ENCODE measurements around the gene HYLS1. TPM values are rescaled to one million over a fixed set of nuclear protein-coding genes. Genes with fewer than 3 reads are reported as not detected.

Gene HYLS1
- total and polyA plus RNA-seq, 9 donors: 2.2 to 8.8 (median 4.5) TPM

- no peak for TF ChIP-seq EP300 (IDR thresholded peaks at IDR 0.05)
- TF ChIP-seq CTCF (IDR thresholded peaks at IDR 0.05): no peak
- no peak for TF ChIP-seq POLR2A (IDR thresholded peaks at IDR 0.05)
- Histone ChIP-seq H3K36me3 (no peaks in the 10 kb centered on the region), H3K4me1 (ENCODE audit: insufficient read depth) (peaks cover 5% of the 10 kb centered on the region), H3K27ac (no peak overlapping the region), H3K9me3 (no peaks in the 10 kb centered on the region), H3K27me3 (no peaks in the 10 kb centered on the region), H3K4me3 (no peak overlapping the region)
- no peak for DNase-seq
- intact Hi-C loops (cut with DNase I): no loop called here
- 37 to 61% (median 54%) methylated on average over 3 of the region's 3 CpGs for WGBS, 3 donors
These were observed 3.1 kb downstream of the HYLS1 start for GRCh38 chr11:125890447-125891100.

GRCh38 chr11:125892071-125892470 is 4.6 kb downstream of the HYLS1 start:
- Histone ChIP-seq H3K36me3 (no peaks in the 10 kb centered on the region), H3K27me3 (no peaks in the 10 kb centered on the region), H3K4me1 (ENCODE audit: insufficient read depth) (peaks cover 3% of the 10 kb centered on the region), H3K9me3 (no peaks in the 10 kb centered on the region), H3K27ac (no peak overlapping the region), H3K4me3 (no peak overlapping the region)
- intact Hi-C loops (cut with DNase I): no loop called here
- no peak for DNase-seq
- TF ChIP-seq POLR2A (IDR thresholded peaks at IDR 0.05) (no peak), CTCF (IDR thresholded peaks at IDR 0.05) (no peak), EP300 (IDR thresholded peaks at IDR 0.05) (no peak)

GRCh38 chr11:125892994-125893393 is 5.5 kb downstream of the HYLS1 start:
- H3K4me3 ChIP-seq: no peak overlapping the region
- intact Hi-C loops (cut with DNase I): no loop called here
- H3K4me1 ChIP-seq (ENCODE audit: insufficient read depth): peaks cover 3% of the 10 kb centered on the region
- no peaks in the 10 kb centered on the region for H3K9me3 ChIP-seq
- no peak overlapping the region for H3K27ac ChIP-seq
- H3K36me3 ChIP-seq: no peaks in the 10 kb centered on the region
- TF ChIP-seq POLR2A (IDR thresholded peaks at IDR 0.05): no peak
- TF ChIP-seq CTCF (IDR thresholded peaks at IDR 0.05): no peak
- TF ChIP-seq EP300 (IDR thresholded peaks at IDR 0.05): no peak
- no peak for DNase-seq
- no peaks in the 10 kb centered on the region for H3K27me3 ChIP-seq

- TF ChIP-seq EP300 (IDR thresholded peaks at IDR 0.05): no peak
- no peak for TF ChIP-seq CTCF (IDR thresholded peaks at IDR 0.05)
- no peak for TF ChIP-seq POLR2A (IDR thresholded peaks at IDR 0.05)
- H3K27me3 ChIP-seq: no peaks in the 10 kb centered on the region
- 71 to 81% (median 73%) methylated on average over 6 of the region's 6 CpGs for WGBS, 3 donors
- H3K4me1 ChIP-seq (ENCODE audit: insufficient read depth): peaks cover 7% of the 10 kb centered on the region
- no peaks in the 10 kb centered on the region for H3K9me3 ChIP-seq
- intact Hi-C loops (cut with DNase I): no loop called here
- H3K27ac ChIP-seq: no peak overlapping the region
- H3K4me3 ChIP-seq: no peak overlapping the region
- DNase-seq: no peak
- no peaks in the 10 kb centered on the region for H3K36me3 ChIP-seq
These were observed 14.4 kb downstream of the HYLS1 start for GRCh38 chr11:125901872-125902271.
